Measurements from ENCODE around the gene ADGRD1.

The ADGRD1 gene

DNA sequence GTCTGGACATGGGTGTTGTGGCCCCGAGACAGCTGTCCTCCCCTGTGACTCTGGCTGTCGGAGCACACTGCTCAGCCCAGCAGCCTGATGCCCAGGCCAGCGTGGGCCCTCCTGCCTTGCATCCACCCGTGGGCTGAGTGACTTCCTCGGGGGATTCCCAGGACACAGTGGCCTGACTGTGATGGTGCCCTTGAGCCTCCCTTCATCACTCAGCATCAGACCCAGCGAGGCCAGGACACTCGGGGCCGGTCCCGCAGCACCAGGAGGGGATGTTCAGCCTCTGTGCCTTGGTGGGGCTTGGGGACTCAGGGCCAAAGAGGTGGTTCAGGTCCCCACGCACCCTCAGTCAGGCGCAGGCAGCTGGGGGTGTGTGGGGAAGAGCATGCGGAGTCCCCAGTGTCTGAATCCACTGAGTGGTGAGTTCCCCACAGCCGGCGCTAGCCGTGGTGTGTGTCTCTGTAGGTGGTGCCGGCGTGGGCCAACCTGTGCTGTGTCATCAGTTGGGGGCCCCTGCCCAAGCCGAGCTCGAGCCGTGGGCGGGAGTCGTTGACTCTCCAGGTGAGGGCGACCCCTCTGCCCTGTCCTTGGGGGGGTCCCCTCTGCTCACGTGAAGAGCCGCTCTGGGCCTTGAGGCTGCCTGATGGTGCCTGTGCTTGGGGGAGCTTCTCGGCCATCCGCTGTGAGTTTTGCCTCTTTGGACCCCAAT lies 185.8 kb downstream of the ADGRD1 start:
- no peak for DNase-seq

DNA sequence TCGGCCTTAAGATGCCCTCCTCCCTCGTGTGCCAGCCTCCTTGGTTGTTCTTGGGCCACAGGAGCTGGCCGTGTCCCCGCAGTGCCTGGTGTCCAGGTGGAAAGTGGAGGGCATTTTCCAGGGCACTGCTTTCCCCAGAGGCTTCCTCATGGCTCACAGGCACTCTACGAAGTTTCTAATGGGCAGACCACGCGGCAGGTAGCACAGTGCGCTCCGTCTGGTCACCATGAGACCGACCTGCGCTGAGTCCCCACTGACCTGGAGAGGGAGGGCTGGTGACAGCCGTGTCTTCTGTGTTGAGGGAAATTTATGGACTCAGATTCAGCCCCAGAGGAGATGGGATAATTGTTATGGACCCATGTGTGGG lies 186.3 kb downstream of the ADGRD1 start:
- DNase-seq = no peak

DNA sequence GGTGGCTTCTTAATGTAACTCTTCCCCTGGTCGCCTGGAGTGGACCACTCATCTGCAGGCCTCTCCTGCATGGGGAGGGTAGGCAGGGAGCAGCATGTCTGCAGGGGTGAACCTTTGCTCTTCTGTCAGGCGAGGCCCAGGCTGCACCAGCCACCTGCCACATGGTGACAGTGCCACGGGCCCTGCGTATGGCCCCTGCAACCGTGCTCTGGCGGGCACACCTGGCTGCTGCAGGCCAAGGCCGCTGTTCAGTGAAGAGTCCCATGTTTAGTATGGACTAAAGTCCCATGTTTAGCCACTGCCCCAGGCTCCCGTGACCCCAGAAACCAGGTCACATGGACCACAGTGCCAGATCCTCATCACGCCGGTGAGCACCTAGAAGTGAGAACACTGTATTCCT lies 187.0 kb downstream of the ADGRD1 start:
- no peak for DNase-seq

DNA sequence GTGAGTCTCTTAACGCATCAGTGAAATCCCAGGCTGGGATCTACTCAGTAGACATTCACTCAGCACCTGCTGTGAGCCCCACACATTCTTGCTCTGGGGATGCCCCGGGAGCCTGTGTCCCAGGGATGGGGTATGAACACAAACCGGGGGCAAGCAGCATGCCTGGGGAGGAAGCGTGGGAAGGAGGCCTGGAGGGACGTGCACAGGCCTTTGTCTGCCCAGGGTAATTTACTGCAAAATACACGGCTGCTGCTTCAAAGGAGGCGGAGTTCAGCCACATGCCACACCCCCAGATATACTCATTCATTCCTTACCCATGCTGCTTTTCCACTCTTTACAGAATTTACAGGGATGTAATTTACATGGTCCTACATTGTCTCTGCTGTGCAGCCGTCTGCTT lies 187.8 kb downstream of the ADGRD1 start:
- DNase-seq = no peak

DNA sequence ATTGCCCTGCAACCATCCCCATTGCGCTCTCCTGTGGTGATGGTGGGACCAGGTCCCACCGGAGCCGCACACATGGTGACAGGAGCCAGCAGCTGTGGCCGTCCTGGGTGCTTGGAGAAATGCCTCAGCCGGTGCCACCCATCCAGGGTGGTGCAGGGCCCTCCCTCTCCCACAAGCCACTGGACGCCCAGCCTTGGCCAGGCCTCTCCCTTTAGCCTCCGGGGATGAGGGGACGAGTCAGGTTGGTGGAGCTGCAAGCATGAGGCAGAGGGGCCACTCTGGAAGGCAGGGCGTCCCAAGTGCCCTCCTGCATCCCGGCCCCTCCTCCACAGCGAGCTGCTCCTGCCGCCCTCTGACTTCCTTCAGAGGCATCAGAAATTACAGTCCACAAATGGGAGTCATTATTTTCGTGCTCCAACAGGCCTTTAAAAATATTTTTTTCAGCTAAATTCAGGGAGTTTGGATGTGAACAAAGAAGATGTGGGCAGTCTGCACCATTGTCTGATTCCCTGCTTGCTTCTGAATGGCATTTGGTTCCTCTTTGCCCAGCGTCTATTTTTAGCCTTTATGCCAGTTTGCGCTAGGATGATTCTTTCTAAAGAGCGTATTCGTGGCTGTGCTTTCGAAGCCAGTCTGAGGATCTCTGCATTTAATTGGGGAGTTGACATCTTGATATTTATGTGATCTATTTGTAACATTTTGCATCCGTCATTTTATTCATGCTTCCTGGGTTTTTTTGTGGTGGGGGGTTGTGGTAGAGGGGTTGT lies 189.4 kb downstream of the ADGRD1 start:
- DNase-seq = no peak

DNA sequence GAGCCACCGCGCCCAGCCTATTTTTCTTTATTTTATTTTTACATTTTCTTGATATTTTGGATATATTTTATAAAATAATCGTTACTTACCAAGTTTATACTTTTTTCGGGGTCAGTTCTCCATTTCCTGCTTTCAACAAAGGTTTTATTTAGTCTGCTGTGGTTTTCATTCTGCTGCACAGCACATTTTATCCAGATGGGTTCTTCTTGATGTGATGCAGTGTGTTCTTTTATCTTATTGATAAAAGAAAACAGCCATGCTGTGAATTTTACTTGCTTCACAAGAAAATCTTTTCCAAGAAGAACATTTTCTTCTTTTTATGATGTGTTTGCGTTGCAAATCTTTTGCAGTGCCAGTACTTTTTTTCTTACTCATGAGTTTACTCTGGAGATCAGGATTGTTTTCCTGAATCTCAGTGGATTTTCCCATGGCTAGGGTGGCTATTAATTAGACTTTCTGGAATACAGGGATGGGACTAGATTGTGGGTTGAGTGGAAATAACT lies 192.5 kb downstream of the ADGRD1 start:
- no peak for DNase-seq

DNA sequence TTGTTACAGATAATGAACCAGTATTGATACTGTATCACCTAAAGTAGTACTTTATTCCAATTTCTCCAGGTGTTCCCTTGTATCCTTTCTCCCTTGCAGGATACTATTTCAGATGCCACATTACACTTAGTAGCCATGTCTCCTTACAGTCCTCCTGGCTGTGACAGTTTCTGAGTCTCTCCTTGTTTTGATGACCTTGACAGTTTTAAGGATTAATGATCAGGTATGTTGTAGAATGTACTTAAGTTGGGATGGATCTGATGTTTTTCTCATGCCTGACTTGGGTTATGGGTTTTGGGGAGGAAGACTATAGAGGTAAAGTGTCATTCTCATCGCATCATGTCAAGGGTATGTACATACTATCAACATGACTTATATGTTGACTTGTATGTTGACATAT lies 193.6 kb downstream of the ADGRD1 start:
- no peak for DNase-seq

DNA sequence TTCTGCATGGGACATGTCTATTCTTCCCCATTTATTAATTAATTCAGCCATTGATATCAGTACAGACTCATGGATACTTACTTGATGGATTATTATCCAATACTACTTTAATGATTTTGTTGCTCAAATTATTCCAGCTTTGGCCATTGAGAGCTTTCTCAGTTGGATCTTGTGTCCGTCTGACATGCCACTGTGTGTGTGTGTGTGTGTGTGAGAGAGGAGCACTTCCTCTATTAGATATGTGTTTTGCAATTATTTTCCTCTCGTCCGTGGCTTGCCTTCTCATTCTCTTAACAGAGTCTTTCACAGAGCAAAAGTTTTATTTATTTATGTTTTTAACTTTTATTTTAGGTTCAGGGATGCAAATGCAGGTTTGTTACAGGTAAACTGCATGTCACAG lies 194.2 kb downstream of the ADGRD1 start:
- no peak for DNase-seq

DNA sequence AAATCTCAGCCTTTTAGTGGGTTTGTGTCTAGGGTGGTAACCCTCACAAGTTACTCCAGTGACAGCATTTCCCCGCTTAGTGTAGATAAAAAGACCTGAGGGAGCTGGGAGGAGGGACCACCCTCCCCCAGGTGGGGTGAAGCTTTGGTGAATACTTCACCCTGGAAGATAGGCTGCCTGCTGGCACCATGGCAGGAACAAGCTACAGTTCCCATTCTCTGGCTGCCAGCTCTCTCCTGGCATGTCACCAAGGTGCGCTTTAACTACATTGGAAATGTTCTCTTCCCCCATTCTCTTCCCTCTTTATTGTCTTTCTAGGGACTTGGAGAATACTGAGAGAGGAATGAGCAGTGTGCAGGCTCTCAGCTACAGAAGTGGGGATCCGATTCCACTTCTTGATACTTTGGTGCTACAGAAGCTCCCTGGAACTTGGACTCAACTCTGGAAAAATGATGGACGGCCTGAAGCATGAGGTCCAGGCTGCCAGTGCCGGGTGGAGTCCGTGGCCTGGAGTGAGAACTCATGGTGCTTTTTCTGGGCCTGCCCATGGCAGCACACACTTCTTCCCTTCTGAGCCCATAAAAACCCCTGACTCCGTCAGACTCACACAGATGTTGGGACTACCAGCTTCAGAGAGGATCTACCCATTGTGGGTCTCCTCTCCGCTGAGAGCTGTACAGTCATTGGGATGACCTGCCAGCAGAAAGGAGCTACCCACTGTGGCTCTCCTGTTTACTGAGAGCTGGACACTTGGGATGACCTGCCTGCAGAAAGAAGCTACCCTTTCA lies 198.0 kb downstream of the ADGRD1 start:
- DNase-seq = no peak

DNA sequence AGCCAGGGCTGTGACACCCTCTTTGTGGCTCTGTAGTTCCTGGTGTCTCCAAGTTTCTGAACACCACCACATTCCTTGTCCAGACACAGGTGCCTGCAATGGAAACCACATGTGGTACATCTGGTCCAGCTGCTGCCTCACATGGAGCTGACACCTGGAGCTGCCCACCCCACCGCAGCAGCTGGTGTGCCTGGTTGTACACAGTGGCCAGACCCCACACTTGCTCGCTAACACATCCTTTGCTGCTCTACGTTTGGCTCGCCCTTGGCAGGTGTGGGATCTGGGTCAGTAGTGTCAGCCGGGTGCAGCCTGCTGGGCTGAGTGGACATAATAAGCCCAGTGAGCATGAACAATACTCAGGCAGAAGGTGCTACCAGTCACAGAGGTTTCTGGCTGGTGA lies 198.9 kb downstream of the ADGRD1 start:
- DNase-seq = no peak

DNA sequence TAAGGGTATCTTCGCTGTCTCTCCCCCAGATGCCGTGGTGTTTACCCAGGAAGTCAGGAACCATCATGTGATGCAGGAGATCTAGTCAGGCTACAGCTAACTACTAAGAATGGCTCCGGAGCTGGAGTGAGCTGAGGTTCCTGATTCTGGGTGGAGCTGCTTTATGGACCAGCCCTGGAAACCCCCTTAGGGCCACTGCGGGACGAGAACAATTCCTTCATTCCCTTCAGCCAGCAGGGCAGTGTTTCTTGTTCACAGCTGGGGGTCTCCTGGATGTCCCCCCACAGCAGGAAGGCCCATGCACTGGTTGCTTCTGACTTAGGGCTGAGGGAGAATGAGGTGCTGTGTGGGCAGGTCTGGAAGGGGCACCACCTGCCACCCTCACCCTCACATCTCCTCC lies 199.3 kb downstream of the ADGRD1 start:
- no peak for DNase-seq

DNA sequence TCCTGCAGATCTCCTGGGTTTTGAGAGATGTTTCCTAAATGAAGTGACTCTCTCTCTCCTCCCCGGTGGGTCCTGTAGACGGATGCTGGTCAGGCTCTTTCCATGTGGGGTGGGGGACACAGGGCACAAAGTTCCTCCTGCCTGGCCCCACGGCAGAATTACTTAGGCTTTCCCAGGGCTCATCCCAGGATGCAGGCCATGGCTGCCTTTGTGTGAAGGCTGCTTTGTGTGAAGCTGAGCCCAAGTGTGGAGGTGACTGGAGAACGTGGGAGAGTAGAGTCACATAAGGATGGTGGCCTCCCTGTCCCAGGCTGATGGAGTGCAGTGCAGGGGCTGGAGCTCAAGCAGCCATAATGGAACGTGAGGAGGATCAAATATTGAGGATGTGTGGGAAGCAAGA lies 200.2 kb downstream of the ADGRD1 start:
- no peak for DNase-seq

DNA sequence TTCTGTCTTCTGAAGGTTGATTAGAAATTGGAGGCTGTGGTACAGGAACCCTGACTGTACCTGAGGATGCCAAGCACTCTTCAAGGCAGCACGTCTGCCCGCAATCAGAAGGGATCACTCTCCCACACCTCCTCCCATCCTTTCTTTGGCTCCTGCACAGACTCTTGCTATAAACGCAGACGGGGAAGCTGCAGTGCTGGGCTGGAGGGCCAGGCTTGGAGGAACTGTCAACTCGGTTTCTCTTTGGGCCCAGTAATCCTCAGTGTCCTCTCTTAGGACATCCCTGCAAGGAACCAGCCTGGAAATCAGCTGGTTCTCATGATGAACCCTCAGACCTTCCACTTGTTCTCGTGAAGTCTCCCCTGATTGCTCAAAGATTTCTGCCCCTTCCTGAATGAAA lies 201.4 kb downstream of the ADGRD1 start:
- DNase-seq = no peak

DNA sequence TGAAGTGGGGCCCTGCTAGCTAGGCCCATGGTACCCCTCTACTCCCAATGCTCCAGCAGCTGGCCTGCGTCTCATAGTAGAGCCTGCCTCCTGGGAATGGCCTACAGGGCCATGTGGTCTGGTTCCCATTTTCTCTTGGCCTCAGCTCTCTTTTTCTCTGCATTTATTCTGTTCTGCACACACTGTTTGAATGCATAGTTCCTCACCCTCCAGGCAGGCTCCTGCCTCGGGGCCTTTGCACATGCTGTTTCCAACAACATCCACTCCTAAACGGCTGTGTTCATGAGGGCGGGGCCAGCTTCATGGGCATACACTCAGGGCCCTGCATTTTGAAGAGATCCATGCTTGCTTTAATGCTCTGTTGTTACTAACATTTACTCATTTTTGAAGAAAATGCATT lies 204.0 kb downstream of the ADGRD1 start:
- no peak for DNase-seq

DNA sequence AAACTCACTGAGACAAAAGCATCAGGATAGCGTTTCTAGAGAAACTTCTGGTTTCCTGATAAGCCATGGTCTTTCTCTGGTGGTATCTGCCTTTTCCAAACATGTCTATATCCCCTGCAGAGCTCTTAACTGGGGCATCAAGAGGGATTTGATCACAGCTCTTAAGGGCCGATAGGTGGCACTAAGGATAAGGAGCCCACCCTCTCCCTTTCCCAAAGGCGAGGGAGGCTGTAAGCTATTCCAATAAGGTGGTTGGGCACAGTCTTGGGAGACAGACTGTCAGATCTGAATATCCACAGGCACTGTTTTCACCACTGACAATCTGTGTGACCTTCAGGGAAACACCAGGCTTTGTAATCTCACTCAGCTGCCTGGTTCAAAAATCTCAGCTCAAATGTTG lies 206.0 kb downstream of the ADGRD1 start:
- DNase-seq = no peak

DNA sequence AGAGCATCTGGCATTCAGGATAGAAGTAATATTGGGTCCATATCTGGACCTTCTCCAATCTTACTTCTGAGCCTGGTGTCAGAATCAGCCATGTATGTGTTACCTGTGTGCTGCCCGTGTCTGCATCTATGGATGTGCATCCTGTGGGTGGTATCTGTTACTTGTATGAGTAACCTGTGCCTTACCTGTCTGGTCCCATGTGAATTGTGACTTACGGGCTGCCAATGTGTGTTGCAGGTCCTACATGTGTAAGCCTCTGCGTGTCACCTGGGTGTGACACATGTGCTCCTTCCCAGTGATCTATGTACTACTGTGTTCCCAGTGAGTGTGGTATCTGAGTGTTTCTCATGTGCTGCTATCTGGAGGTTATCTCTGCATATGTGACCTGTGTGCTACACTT lies 208.4 kb downstream of the ADGRD1 start:
- DNase-seq = no peak

DNA sequence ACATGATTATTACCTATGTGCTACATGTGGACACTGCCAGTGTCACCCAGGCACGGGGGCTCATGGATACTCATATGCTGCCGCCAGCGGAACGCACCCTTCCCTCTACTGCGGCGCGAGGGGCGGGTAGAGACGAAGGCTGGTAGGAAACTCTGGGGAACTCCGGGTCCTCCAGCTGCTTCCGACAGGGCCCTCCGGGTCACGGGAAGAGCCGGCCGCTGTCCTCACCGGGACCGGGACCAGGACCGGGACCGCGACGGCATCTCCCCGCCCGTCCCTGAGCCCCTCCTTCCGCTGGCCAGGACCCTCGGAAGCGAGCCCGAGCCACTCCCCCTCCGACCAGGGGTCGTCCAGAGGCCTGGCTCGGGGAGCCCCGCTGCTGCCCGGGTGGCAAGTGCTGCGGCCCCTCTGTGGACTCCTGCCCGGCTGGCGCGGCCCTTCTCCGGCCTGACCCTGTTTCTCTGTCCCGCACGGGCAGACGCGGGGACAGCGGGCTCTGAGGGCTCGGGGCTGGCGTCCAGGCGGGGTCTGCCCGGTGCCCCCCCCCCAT lies 209.6 kb downstream of the ADGRD1 start:
- DNase-seq = no peak

DNA sequence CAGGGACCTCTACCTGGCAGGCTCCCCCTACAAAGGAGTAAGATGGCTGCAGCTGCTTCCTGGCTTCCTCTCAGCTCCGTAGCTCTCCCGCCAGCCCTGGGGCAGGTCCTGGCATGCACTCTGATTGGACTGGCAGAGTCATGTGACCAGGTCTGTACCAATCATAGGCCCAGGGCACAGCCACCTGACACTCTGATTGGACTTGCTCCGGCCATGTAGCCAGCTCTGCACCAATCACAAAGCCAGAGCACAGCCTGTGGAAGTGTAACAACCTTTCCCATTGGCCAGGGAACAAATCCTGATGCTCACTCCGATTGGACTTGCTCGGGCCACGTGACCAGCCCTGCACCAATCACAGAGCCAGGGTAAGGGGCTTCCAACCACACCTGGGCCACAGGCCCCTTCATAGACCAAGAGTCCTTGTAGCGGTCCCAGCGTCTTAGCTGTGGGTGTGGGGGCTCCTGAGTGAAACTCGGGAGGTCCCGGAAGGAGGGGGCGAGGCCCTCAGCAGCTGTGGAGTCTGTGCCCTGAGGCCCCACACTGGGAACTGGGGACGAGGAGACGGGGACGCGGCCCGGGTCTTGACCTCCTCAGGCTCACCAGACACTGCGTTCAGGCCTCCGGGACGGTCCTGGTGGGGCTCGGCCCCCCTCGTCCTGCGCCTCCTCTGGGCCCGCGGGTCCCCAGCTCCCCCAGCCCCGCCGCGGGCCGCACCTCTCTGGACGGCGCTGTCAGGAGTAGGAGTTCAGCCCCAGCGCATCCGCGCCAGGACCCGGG lies 210.6 kb downstream of the ADGRD1 start:
- no peak for DNase-seq

DNA sequence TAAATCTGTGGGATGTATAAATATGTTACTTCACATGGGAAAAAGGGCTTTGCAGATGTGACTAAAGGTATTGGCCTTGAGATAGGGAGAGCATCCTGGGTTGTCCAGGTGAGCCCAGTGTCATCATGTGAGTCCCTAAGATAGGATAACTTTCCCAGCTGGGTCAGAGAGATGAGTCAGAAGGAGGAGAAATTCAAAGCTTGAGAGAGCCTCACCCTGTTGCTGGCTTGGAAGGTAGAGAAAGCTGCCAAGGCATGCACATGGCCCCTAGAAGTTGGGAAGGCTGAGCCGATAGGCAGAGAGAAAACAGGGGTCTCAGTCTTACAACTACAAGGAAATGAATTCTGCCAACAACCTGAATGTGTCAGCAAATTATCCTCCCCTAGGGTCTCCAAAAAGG lies 213.0 kb downstream of the ADGRD1 start:
- DNase-seq = no peak

DNA sequence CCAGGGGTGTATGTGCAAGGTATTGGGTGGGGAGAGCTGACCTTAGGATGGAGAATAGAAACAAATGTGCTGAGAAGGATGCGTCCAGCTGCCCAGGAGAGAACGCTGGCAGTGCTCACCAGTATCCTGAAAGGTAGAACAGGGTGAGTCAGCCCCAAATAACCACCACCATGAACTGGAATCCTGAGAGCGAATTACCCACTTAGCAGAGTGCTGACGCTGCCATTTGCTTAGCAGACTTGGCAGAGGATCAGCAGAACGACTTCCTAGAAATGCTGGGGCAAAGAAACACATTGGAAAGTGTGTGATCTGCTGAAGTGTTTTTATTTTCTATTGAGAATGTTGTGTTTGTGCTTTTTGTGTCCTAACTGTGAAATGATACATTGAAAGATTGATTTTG lies 213.6 kb downstream of the ADGRD1 start:
- DNase-seq = peak; percentile 45

DNA sequence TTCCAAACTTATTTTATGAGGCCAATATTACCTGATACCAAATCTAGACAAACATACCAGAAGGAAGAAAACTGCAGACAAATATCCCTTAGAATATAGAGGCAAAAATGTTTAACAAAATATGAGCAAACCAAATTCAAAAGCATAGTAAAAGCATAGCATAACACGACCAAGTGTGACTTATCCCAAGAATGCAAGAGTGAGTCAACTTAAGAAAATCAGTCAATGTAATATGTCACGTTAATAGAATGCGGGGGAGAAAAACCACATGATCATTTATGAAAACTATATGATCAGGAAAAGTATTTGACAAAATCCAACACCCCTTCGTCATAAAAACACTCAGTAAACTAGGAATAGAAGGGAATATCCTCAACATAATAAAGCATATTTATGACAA lies 217.3 kb downstream of the ADGRD1 start:
- no peak for DNase-seq

DNA sequence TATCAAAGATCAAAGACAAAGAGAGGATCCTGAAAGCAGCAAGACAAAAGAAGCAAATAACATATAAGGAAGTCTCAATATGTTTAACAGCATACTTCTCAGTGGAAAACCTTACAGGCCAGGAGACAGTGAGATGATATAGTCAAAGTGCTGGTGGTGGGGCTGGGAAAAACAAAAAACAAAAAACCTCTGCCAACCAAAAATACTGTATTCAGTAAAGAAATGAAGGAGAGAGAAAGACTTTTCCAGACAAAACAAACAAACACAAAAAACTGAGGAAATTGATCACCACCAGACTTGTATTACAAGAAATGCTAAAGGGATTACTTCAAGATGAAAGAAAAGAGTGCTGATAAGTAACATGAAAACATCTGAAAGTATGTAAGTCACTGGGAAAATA lies 221.2 kb downstream of the ADGRD1 start:
- no peak for DNase-seq

DNA sequence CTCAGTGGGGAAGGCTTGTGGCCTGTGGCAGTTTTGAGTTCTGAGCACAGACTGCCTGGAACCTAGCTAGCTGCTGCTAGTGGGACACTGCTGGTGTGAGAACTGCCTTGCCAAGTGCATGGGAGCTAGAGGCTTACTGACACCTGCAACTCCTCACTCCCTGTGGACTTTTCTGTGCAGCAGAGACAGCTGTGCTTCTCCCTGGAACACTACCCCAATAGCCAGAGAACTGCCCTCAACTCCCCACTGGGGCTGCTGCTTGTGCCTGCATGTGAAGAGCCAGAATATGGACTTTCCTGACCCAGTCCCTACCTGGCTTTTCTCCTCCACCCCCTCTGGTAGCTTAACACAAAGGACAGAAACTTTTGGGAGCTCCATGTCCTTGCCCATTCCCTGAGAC lies 222.6 kb downstream of the ADGRD1 start:
- no peak for DNase-seq
